GM12878 (cell line): ENCODE measurements around the gene LRRC4B. TPM values are rescaled to one million over a fixed set of nuclear protein-coding genes. Genes with fewer than 3 reads are reported as not detected.

Experiments used
- ATAC-seq: fragments of 200-7000 bp; cut with Tn5 transposase; 3 replicates; pipeline ENCODE4 v1.9.1; 2020; ENCODE audit warnings: mild to moderate bottlenecking, moderate library complexity
- BruUV-seq: library from RNA; stranded (reverse); fragments of 400-500 nt; replicated peaks from 2 replicates; lab custom pipeline; 2021; lab: Mats Ljungman, UMichigan
- CTCF ChIA-PET: fragments of 300-600 bp; sonication (Branson Sonifier 250); formaldehyde crosslinking; extraction: SDS; loops from one replicate; lab custom pipeline; 2021; ENCODE audit warnings: inconsistent platforms; lab: Yijun Ruan, JAX
- POLR2A ChIA-PET: fragments of 350-600 bp; formaldehyde crosslinking; extraction: SDS; loops from one replicate; lab custom pipeline; 2021; ENCODE audit warnings: inconsistent platforms; lab: Charles Lee
- RAD21 ChIA-PET: fragments of 300-600 bp; sonication (Branson Sonifier 250); formaldehyde crosslinking; loops from one replicate; lab custom pipeline; 2023; ENCODE audit warnings: antibody characterized with exemption; ENCODE audit not compliant: unreplicated experiment; lab: Charles Lee
- SMC1A ChIA-PET: fragments of 300-600 bp; sonication (Branson Sonifier 250); formaldehyde crosslinking; loops from one replicate; lab custom pipeline; 2023; ENCODE audit not compliant: unreplicated experiment, uncharacterized antibody; lab: Charles Lee
- DNase-seq: peaks from one replicate; pipeline ENCODE4 v3.0.0-alpha.2; 2011; ENCODE audit warnings: low read depth, low spot score
- FAIRE-seq: peaks from 3 replicates; lab custom pipeline; 2011; peaks lifted over from hg19 to GRCh38; lab: Jason Lieb, UNC
- H2AFZ ChIP-seq: 2 replicates; pipeline ENCODE4 v1.6.0; 2011; ENCODE audit warnings: low read depth, low read length, control low read depth; ENCODE audit not compliant: control insufficient read depth
- H3K27ac ChIP-seq: 2 replicates; pipeline ENCODE4 v1.5.1; 2011; ENCODE audit warnings: control low read depth; ENCODE audit not compliant: control insufficient read depth, insufficient read depth
- H3K27me3 ChIP-seq, 2 experiments: replicated peaks in 1 of 2; 2 replicates each; pipeline versions ENCODE4 v1.6.0 to v1.6.1; 2011; ENCODE audit warnings: low read length in 1 of 2; ENCODE audit not compliant: control insufficient read depth in 2 of 2, insufficient read depth in 2 of 2
- H3K36me3 ChIP-seq, 2 experiments: 2 replicates each; pipeline ENCODE4 v1.5.1; 2011; ENCODE audit warnings: low read length in 1 of 2; ENCODE audit not compliant: control insufficient read depth in 2 of 2, insufficient read depth in 2 of 2
- H3K4me1 ChIP-seq: 2 replicates; pipeline ENCODE4 v1.6.1; 2011; ENCODE audit warnings: mild to moderate bottlenecking, low read length, moderate library complexity, mixed read lengths; ENCODE audit not compliant: control insufficient read depth, insufficient read depth
- H3K4me2 ChIP-seq: 2 replicates; pipeline ENCODE4 v1.6.0; 2011; ENCODE audit warnings: control low read depth; ENCODE audit not compliant: control insufficient read depth, insufficient read depth
- H3K4me3 ChIP-seq: fragments of 200-600 bp; sonication (generic); 2 replicates; pipeline ENCODE4 v1.5.1; 2016
- H3K79me2 ChIP-seq: 2 replicates; pipeline ENCODE4 v1.6.0; 2011; ENCODE audit warnings: low read length; ENCODE audit not compliant: control insufficient read depth, insufficient read depth
- H3K9ac ChIP-seq: 2 replicates; pipeline ENCODE4 v1.8.0; 2011; ENCODE audit warnings: low read length, control low read depth, mixed read lengths; ENCODE audit not compliant: control insufficient read depth, insufficient read depth
- H3K9me3 ChIP-seq: replicated peaks from 3 replicates; pipeline ENCODE4 v1.5.1; 2011; ENCODE audit warnings: mild to moderate bottlenecking, low read length; ENCODE audit not compliant: control insufficient read depth, insufficient read depth
- H4K20me1 ChIP-seq: 2 replicates; pipeline ENCODE4 v1.6.0; 2011; ENCODE audit not compliant: control insufficient read depth, insufficient read depth
- GABPA ChIP-seq: IDR thresholded peaks from 2 replicates; pipeline ENCODE4 v1.6.1; 2014; ENCODE audit warnings: antibody characterized with exemption, low read depth, mild to moderate bottlenecking, inconsistent platforms
- KLF5 ChIP-seq: fragments of 450-650 bp; IDR thresholded peaks from 2 replicates; pipeline ENCODE4 v1.6.1; 2014; ENCODE audit warnings: mild to moderate bottlenecking; ENCODE audit not compliant: partially characterized antibody
- POLR2A ChIP-seq: IDR thresholded peaks from 2 replicates; pipeline ENCODE4 v1.6.1; 2011; ENCODE audit warnings: low read depth, mild to moderate bottlenecking, low read length
- RAD51 ChIP-seq: fragments of 450-650 bp; IDR thresholded peaks from 2 replicates; pipeline ENCODE4 v1.6.1; 2016; ENCODE audit warnings: moderate library complexity, mild to moderate bottlenecking, inconsistent platforms
- ZZZ3 ChIP-seq: IDR thresholded peaks from 2 replicates; pipeline ENCODE4 v1.6.1; 2011; ENCODE audit warnings: low read depth; ENCODE audit not compliant: control insufficient read depth, insufficient read length
- WGBS: methylation state at CpG from one replicate; pipeline ENCODE4 v1.1.6; 2016; ENCODE audit warnings: low lambda C conversion rate; ENCODE audit not compliant: insufficient replicate concordance, insufficient coverage; ENCODE audit errors: missing lambda C conversion rate; 5-methylcytosine and 5-hydroxymethylcytosine counted together
- in situ Hi-C: fragments of 300-500 bp; cut with MboI; formaldehyde crosslinking; loops from 9 replicates; pipeline ENCODE4 v1.14.3; 2018; ENCODE audit warnings: mixed read lengths
- intact Hi-C: fragments of 100-400 bp; cut with micrococcal nuclease; formaldehyde crosslinking; loops from one replicate; pipeline ENCODE4 v1.14.2; 2022; ENCODE audit not compliant: unreplicated experiment
- polyA plus RNA-seq, 11 experiments: library from polyadenylated mRNA; depleted of rRNA in 4 of 11; unstranded in 6 of 11; stranded (reverse) in 5 of 11; fragments of >200 nt; fragmentation: Nextera tagmentation in 4 of 11; fragmentation: Illumina TruSeq in 1 of 11; extraction: Ambion mirVana in 4 of 11; extraction: Trizol in 1 of 11; gene quantifications; 1 replicate in 1 of 11; 2 replicates in 10 of 11; pipeline versions ENCODE4 v1.2.1 to v1.2.3, GENCODE V29; 2011 to 2016; ENCODE audit warnings: inconsistent platforms in 2 of 11, missing spikeins in 2 of 11, low read depth in 1 of 11
- total RNA-seq, 4 experiments: library from RNA; depleted of rRNA in 3 of 4; stranded (reverse); fragments of >200 nt in 3 of 4; fragmentation: Illumina TruSeq in 1 of 4; extraction: Trizol in 1 of 4; gene quantifications; 2 replicates each; pipeline versions ENCODE4 v1.2.1 to v1.2.3, GENCODE V29; 2013 to 2021
- TF ChIP-seq, protein P1 (sequence below): IDR thresholded peaks from 2 replicates; pipeline ENCODE4 v1.6.1; 2011; ENCODE audit warnings: low read depth, mild to moderate bottlenecking, low read length, moderate library complexity, borderline replicate concordance; ENCODE audit errors: extremely low read depth
- TF ChIP-seq, protein P2 (sequence below): fragments of 450-650 bp; IDR thresholded peaks from 2 replicates; pipeline ENCODE4 v1.6.1; 2017; ENCODE audit warnings: mild to moderate bottlenecking, low read depth, inconsistent platforms; ENCODE audit not compliant: poor library complexity, severe bottlenecking

LRRC4B gene
- total and polyA plus RNA-seq, 10 of the 15 experiments (the other 5 are each of a cell fraction or from before 2014, with no cell fraction given) = 0.14 TPM; not detected in 9

DNA sequence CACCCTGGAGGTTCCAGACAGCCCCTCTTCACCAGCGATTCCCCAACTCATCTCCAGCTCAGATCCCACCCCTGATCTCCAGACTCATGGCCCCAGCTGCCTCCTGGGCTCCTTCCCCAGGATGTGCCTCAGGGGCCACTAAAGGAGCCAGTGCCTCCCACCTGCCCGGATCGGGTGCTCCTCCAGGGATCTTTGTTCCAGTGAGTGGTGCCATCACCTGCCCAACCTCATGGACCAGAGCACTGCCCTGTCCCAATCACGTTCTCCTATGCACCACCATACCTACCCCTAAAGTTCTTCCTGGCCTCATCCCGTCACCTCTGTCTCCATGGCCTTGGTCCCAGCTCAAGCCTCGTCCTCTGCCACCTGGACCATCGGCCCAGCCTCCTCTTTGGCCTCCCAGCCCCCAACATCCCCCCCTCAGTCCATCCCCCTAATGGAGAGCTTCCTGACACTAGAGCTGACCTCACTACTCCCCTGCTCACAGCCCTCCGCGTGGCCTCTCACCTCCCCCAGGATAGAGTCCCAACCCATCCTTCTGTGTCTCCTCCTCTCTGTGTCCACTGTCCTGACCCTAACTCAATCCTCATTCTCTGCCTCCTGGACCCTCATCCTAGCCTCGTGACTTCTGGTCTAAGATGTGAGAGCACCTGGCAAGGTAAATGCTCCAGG, 82.8 kb downstream of the LRRC4B start:
- no peaks in the 10 kb centered on the region for H4K20me1 ChIP-seq
- no peak overlapping the region for H3K4me2 ChIP-seq
- TF ChIP-seq POLR2A = peak; percentile 64
- no peak for TF ChIP-seq KLF5
- in situ Hi-C loops = no loop called here
- POLR2A ChIA-PET = no interaction called here
- no peak overlapping the region for H3K27ac ChIP-seq
- no peak for DNase-seq
- no peak overlapping the region for H2AFZ ChIP-seq
- no peaks in the 10 kb centered on the region for H3K4me1 ChIP-seq
- 94% methylated on average over 10 of the region's 10 CpGs for WGBS
- H3K36me3 ChIP-seq = peaks cover 3 to 13% of the 10 kb centered on the region in 2 experiments; a peak in 3 of 4 replicates
- no peaks in the 10 kb centered on the region for H3K27me3 ChIP-seq
- H3K9ac ChIP-seq = no peak overlapping the region
- no peak for FAIRE-seq
- RAD21 ChIA-PET = no interaction called here
- H3K9me3 ChIP-seq = peaks cover 3% of the 10 kb centered on the region; the same call in 2 of the 3 replicates
- SMC1A ChIA-PET = no interaction called here
- CTCF ChIA-PET = no interaction called here
- no peaks in the 10 kb centered on the region for H3K79me2 ChIP-seq
- ATAC-seq = no peak
- intact Hi-C loops = no loop called here
- BruUV-seq = no TSS peak
- H3K4me3 ChIP-seq = no peak overlapping the region

DNA sequence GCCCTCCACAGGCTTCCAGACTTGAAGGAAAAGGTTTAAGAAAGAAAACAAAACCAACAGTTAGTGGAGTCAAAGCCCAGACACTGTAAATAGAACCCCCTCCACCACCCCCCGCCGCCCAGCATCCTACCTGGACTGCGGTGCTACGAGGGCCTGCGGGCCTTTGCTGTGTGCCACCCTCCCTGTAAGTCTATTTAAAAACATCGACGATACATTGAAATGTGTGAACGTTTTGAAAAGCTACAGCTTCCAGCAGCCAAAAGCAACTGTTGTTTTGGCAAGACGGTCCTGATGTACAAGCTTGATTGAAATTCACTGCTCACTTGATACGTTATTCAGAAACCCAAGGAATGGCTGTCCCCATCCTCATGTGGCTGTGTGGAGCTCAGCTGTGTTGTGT, 85.3 kb downstream of the LRRC4B start:
- DNase-seq (no peak), ATAC-seq (no peak), FAIRE-seq (no peak)
- Histone ChIP-seq H4K20me1 (no peaks in the 10 kb centered on the region), H3K27me3 (no peaks in the 10 kb centered on the region), H2AFZ (no peak overlapping the region), H3K27ac (no peak overlapping the region), H3K4me2 (no peak overlapping the region), H3K9me3 (peaks cover 8% of the 10 kb centered on the region; the same call in 2 of the 3 replicates), H3K4me3 (no peak overlapping the region), H3K9ac (no peak overlapping the region), H3K79me2 (peaks cover 10% of the 10 kb centered on the region), H3K4me1 (no peaks in the 10 kb centered on the region), H3K36me3 (peaks cover 12 to 21% of the 10 kb centered on the region in 2 experiments; a peak in 3 of 4 replicates)
- WGBS = 86% methylated on average over 10 of the region's 10 CpGs
- ChIA-PET POLR2A (no interaction called here), SMC1A (no interaction called here), RAD21 (no interaction called here), CTCF (interaction anchor here (0.9 kb wide), 1 partner anchor 22 kb away, joined by 4 read pairs; no protein-coding TSS in a partner anchor)
- in situ Hi-C loops = no loop called here
- intact Hi-C loops = no loop called here
- BruUV-seq = TSS peak; percentile 43
- TF ChIP-seq ZZZ3 = no peak
- TF ChIP-seq RAD51 = no peak
- TF ChIP-seq, protein P1, sequence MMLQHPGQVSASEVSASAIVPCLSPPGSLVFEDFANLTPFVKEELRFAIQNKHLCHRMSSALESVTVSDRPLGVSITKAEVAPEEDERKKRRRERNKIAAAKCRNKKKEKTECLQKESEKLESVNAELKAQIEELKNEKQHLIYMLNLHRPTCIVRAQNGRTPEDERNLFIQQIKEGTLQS = no peak
- TF ChIP-seq GABPA = no peak
- TF ChIP-seq, protein P2, sequence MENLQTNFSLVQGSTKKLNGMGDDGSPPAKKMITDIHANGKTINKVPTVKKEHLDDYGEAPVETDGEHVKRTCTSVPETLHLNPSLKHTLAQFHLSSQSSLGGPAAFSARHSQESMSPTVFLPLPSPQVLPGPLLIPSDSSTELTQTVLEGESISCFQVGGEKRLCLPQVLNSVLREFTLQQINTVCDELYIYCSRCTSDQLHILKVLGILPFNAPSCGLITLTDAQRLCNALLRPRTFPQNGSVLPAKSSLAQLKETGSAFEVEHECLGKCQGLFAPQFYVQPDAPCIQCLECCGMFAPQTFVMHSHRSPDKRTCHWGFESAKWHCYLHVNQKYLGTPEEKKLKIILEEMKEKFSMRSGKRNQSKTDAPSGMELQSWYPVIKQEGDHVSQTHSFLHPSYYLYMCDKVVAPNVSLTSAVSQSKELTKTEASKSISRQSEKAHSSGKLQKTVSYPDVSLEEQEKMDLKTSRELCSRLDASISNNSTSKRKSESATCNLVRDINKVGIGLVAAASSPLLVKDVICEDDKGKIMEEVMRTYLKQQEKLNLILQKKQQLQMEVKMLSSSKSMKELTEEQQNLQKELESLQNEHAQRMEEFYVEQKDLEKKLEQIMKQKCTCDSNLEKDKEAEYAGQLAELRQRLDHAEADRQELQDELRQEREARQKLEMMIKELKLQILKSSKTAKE = no peak
